ENCODE results near the gene NRXN3. TPM values are rescaled to one million over a fixed set of nuclear protein-coding genes. Genes with fewer than 3 reads are reported as not detected.

NRXN3 gene
- total RNA-seq, 4 donors from 2014 or later = 4.1 to 11.9 (median 5.8) TPM

DNA sequence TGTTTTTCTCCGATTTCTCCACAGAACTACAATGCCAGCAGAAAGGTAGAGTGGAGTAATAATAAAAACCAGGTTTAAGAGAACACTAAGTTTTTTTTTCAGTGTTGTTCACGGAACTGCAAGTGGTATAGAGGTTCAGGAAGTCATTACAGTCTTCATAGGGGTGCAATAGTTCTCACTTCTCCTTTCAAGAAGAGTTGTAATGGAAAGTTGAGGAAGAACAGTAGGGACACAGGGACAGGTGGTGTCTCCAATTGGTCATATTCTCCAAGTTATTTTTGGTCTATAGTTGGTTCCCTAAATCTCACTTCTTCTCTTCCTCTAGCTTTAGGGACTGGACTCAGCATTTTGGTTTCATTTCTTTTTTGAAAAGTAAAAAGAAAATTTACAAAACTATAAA, 894.0 kb downstream of the NRXN3 start:
- in situ Hi-C loops (cut with MboI; ENCODE audit: low pct_ligation_motif_present in 1 of 4, low pct_unique_long_range_greater_than_20kb in 1 of 4, low sequenced_read_pairs in 3 of 4) (no loop called here), intact Hi-C loops (cut with DNase I; ENCODE audit: low total_unique reads) (no loop called here)
- DNase-seq = no peak
- Histone ChIP-seq H3K36me3 (no peaks in the 10 kb centered on the region), H3K27ac (no peak overlapping the region), H3K9me3 (no peaks in the 10 kb centered on the region), H3K4me1 (no peaks in the 10 kb centered on the region), H3K27me3 (no peaks in the 10 kb centered on the region), H3K4me3 (no peak overlapping the region)
- 70 to 89% methylated on average over 2 of the region's 2 CpGs for WGBS, 2 donors (ENCODE audit: low coverage in 1 of 2)
- no peak for TF ChIP-seq POLR2AphosphoS5 (IDR thresholded peaks at IDR 0.05)

GRCh38 chr14:79074510-79074909, 904.3 kb downstream of the NRXN3 start:
- intact Hi-C loops (cut with DNase I; ENCODE audit: low total_unique reads) = no loop called here
- WGBS, 2 donors (ENCODE audit: low coverage in 1 of 2) = 28 to 50% methylated on average over 2 of the region's 2 CpGs
- TF ChIP-seq POLR2A (IDR thresholded peaks at IDR 0.05) (no peak), EP300 (IDR thresholded peaks at IDR 0.05; ENCODE audit: low read depth) (no peak), POLR2AphosphoS5 (IDR thresholded peaks at IDR 0.05) (no peak)
- TF ChIP-seq, protein P1, sequence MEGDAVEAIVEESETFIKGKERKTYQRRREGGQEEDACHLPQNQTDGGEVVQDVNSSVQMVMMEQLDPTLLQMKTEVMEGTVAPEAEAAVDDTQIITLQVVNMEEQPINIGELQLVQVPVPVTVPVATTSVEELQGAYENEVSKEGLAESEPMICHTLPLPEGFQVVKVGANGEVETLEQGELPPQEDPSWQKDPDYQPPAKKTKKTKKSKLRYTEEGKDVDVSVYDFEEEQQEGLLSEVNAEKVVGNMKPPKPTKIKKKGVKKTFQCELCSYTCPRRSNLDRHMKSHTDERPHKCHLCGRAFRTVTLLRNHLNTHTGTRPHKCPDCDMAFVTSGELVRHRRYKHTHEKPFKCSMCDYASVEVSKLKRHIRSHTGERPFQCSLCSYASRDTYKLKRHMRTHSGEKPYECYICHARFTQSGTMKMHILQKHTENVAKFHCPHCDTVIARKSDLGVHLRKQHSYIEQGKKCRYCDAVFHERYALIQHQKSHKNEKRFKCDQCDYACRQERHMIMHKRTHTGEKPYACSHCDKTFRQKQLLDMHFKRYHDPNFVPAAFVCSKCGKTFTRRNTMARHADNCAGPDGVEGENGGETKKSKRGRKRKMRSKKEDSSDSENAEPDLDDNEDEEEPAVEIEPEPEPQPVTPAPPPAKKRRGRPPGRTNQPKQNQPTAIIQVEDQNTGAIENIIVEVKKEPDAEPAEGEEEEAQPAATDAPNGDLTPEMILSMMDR (IDR thresholded peaks at IDR 0.05) = no peak

DNA sequence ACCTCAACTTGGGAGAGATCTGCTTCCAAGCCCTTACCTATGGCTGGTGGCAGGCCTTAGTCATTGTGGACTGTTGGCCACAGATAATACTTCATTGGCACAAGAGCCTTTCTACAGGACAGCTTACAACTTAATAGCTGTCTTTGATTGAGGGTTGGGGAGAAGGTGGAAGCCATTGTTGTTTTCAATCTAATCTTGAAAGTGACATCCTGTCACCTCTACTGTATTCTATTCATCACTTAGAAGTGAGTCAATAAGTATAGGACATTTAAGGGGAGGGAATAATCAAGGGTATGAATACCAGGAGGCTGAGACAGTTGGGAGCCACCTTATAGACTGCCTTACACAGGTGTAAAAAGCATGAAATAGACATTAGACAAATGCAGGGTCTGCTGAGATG, 906.3 kb downstream of the NRXN3 start:
- in situ Hi-C loops (cut with MboI; ENCODE audit: low pct_ligation_motif_present in 1 of 4, low pct_unique_long_range_greater_than_20kb in 1 of 4, low sequenced_read_pairs in 3 of 4) (no loop called here), intact Hi-C loops (cut with DNase I; ENCODE audit: low total_unique reads) (no loop called here)
- TF ChIP-seq, protein P1 (IDR thresholded peaks at IDR 0.05) = no peak
- TF ChIP-seq POLR2A (IDR thresholded peaks at IDR 0.05) = no peak
- Histone ChIP-seq H3K4me3 (no peak overlapping the region), H3K27ac (no peak overlapping the region), H3K9me3 (no peaks in the 10 kb centered on the region), H3K36me3 (no peaks in the 10 kb centered on the region), H3K4me1 (no peaks in the 10 kb centered on the region), H3K27me3 (no peaks in the 10 kb centered on the region)
- DNase-seq = no peak

More at GRCh38 chr14:79074510-79074909, 904.3 kb downstream of the NRXN3 start:
- Histone ChIP-seq H3K9me3 (no peaks in the 10 kb centered on the region), H3K4me3 (no peak overlapping the region), H3K27ac (no peak overlapping the region), H3K36me3 (no peaks in the 10 kb centered on the region), H3K27me3 (no peaks in the 10 kb centered on the region), H3K4me1 (no peaks in the 10 kb centered on the region)
- DNase-seq = no peak
- in situ Hi-C loops (cut with MboI; ENCODE audit: low pct_ligation_motif_present in 1 of 4, low pct_unique_long_range_greater_than_20kb in 1 of 4, low sequenced_read_pairs in 3 of 4) = no loop called here

- intact Hi-C loops (cut with DNase I; ENCODE audit: low total_unique reads) (no loop called here), in situ Hi-C loops (cut with MboI; ENCODE audit: low pct_ligation_motif_present in 1 of 4, low pct_unique_long_range_greater_than_20kb in 1 of 4, low sequenced_read_pairs in 3 of 4) (no loop called here)
- H3K27ac ChIP-seq = no peak overlapping the region
- no peaks in the 10 kb centered on the region for H3K27me3 ChIP-seq
- WGBS, 2 donors (ENCODE audit: low coverage in 1 of 2) = 80 to 86% methylated on average over 5 of the region's 5 CpGs
- no peaks in the 10 kb centered on the region for H3K4me1 ChIP-seq
- H3K36me3 ChIP-seq = no peaks in the 10 kb centered on the region
- H3K4me3 ChIP-seq = no peak overlapping the region
- H3K9me3 ChIP-seq = no peaks in the 10 kb centered on the region
- TF ChIP-seq, protein P1 (IDR thresholded peaks at IDR 0.05) = no peak
- TF ChIP-seq EP300 (IDR thresholded peaks at IDR 0.05; ENCODE audit: low read depth) = no peak
- no peak for TF ChIP-seq POLR2AphosphoS5 (IDR thresholded peaks at IDR 0.05)
- TF ChIP-seq POLR2A (IDR thresholded peaks at IDR 0.05) = no peak
- no peak for DNase-seq
Measured at GRCh38 chr14:79077096-79077495, 906.9 kb downstream of the NRXN3 start.

GRCh38 chr14:79080040-79080439, 909.9 kb downstream of the NRXN3 start:
- H3K27me3 ChIP-seq = no peaks in the 10 kb centered on the region
- no peaks in the 10 kb centered on the region for H3K9me3 ChIP-seq
- 57 to 83% methylated on average over 1 of the region's 1 CpG for WGBS, 2 donors (ENCODE audit: low coverage in 1 of 2)
- H3K4me1 ChIP-seq = no peaks in the 10 kb centered on the region
- intact Hi-C loops (cut with DNase I; ENCODE audit: low total_unique reads) (no loop called here), in situ Hi-C loops (cut with MboI; ENCODE audit: low pct_ligation_motif_present in 1 of 4, low pct_unique_long_range_greater_than_20kb in 1 of 4, low sequenced_read_pairs in 3 of 4) (no loop called here)
- no peak overlapping the region for H3K4me3 ChIP-seq
- H3K36me3 ChIP-seq = no peaks in the 10 kb centered on the region
- TF ChIP-seq POLR2AphosphoS5 (IDR thresholded peaks at IDR 0.05) (no peak), EP300 (IDR thresholded peaks at IDR 0.05; ENCODE audit: low read depth) (no peak), POLR2A (IDR thresholded peaks at IDR 0.05) (no peak)
- TF ChIP-seq, protein P1 (IDR thresholded peaks at IDR 0.05) = no peak
- DNase-seq = no peak
- no peak overlapping the region for H3K27ac ChIP-seq
